Endodermal cell (in vitro differentiated cells): ENCODE measurements around the gene FKBP2. TPM values are rescaled to one million over a fixed set of nuclear protein-coding genes. Genes with fewer than 3 reads are reported as not detected.

Experiments
- DNase-seq: peaks from one replicate; pipeline ENCODE4 v3.0.0-alpha.2; 2017
- H3K27ac ChIP-seq: 2 replicates; pipeline ENCODE4 v1.5.1; 2013; ENCODE audit warnings: mild to moderate bottlenecking, low read depth, low read length, moderate library complexity
- H3K27me3 ChIP-seq: 2 replicates; pipeline ENCODE4 v1.6.1; 2013; ENCODE audit warnings: mild to moderate bottlenecking, low read length, moderate library complexity; ENCODE audit not compliant: insufficient read depth, control insufficient read depth, poor library complexity, severe bottlenecking
- H3K36me3 ChIP-seq: 2 replicates; pipeline ENCODE4 v1.7.0; 2013; ENCODE audit warnings: mild to moderate bottlenecking, low read length, moderate library complexity; ENCODE audit not compliant: control insufficient read depth, insufficient read depth
- H3K4me1 ChIP-seq: one replicate; pipeline ENCODE4 v1.7.0; 2013; ENCODE audit warnings: low read length; ENCODE audit not compliant: control insufficient read depth, insufficient read depth
- H3K4me3 ChIP-seq: 2 replicates; pipeline ENCODE4 v1.5.1; 2013; ENCODE audit warnings: mild to moderate bottlenecking, low read length, moderate library complexity
- H3K9ac ChIP-seq: 2 replicates; pipeline ENCODE4 v1.6.1; 2013; ENCODE audit warnings: mild to moderate bottlenecking, low read length, moderate library complexity; ENCODE audit not compliant: poor library complexity, severe bottlenecking; ENCODE audit errors: extremely low read depth
- H3K9me3 ChIP-seq: 2 replicates; pipeline ENCODE4 v1.6.1; 2013; ENCODE audit warnings: mild to moderate bottlenecking, low read length, moderate library complexity; ENCODE audit not compliant: control insufficient read depth
- H3K27ac Mint-ChIP-seq: 2 replicates; pipeline ENCODE4 v1.8.0; 2020; ENCODE audit warnings: mixed read lengths
- H3K27me3 Mint-ChIP-seq: 2 replicates; pipeline ENCODE4 v1.8.0; 2021; ENCODE audit warnings: mild to moderate bottlenecking, mixed read lengths; ENCODE audit not compliant: insufficient read depth
- H3K36me3 Mint-ChIP-seq: 2 replicates; pipeline ENCODE4 v1.8.0; 2020; ENCODE audit warnings: low read depth, mixed read lengths
- H3K4me1 Mint-ChIP-seq: 2 replicates; pipeline ENCODE4 v1.8.0; 2020; ENCODE audit warnings: mixed read lengths
- H3K4me3 Mint-ChIP-seq: 2 replicates; pipeline ENCODE4 v1.8.0; 2020; ENCODE audit warnings: mild to moderate bottlenecking, moderate library complexity, mixed read lengths
- H3K9me3 Mint-ChIP-seq: 2 replicates; pipeline ENCODE4 v1.8.0; 2020; ENCODE audit warnings: mild to moderate bottlenecking, mixed read lengths
- WGBS, 2 experiments: methylation state at CpG; one replicate each; pipeline versions ENCODE4 v1.1.5 to v1.1.7; 2013; ENCODE audit warnings: missing lambda C conversion rate in 2 of 2, mixed read lengths in 1 of 2; ENCODE audit not compliant: insufficient coverage in 1 of 2, insufficient read length in 1 of 2; 5-methylcytosine and 5-hydroxymethylcytosine counted together
- total RNA-seq, 2 donors: library from RNA; stranded (reverse); fragmentation: NEBNext Ultra II Directional in 1 of 2; extraction: Animal tissue kit (Norgen Biotek cat#: 25700) in 1 of 2; gene quantifications; 2 replicates in 1 of 2; 3 replicates in 1 of 2; pipeline ENCODE4 v1.2.1, GENCODE V29; 2021
- TF ChIP-seq, protein P1 (sequence below): fragments of 200-600 bp; sonication (generic); conservative IDR thresholded peaks from 2 replicates; pipeline ENCODE4 v1.5.0; 2021; ENCODE audit warnings: antibody characterized with exemption, mild to moderate bottlenecking

The FKBP2 gene
- total RNA-seq, 2 donors from 2014 or later, result 44.6 to 53.7 TPM

DNA sequence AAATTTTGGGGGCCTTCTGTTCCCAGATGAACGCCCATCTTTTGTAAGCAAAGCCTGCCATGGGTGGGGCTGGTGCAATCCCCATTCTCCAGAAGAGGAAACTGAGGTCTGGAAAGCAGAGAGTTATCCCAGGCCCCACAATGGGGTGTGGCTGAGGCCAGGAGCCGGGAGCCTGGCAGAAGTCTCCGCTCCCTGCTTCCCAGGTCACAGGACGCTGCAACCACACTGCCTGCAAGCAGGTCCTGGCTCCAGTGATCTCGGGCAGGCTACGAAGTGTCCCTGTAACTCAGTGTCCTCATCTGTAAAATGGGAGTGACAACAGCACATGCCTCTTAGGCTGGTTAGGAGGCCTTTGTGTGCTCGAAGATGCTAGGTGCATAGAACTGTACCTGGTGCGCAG is 12.1 kb downstream of the FKBP2 start:
- Histone ChIP-seq H3K9ac (no peak overlapping the region), H3K9me3 (no peaks in the 10 kb centered on the region), H3K4me3 (peak overlapping the region; percentile 94), H3K27me3 (no peaks in the 10 kb centered on the region), H3K4me1 (peaks cover 11% of the 10 kb centered on the region), H3K27ac (no peak overlapping the region), H3K36me3 (peaks cover 33% of the 10 kb centered on the region)
- no peaks in the 10 kb centered on the region for H3K27me3 Mint-ChIP-seq
- H3K4me3 Mint-ChIP-seq, result peak overlapping the region; percentile 86
- 89% methylated on average over 7 to 8 of the region's 8 CpGs for WGBS, 2 experiments
- DNase-seq, result no peak
- peaks cover 19% of the 10 kb centered on the region for H3K36me3 Mint-ChIP-seq
- H3K4me1 Mint-ChIP-seq, result peaks cover 25% of the 10 kb centered on the region
- TF ChIP-seq, protein P1, sequence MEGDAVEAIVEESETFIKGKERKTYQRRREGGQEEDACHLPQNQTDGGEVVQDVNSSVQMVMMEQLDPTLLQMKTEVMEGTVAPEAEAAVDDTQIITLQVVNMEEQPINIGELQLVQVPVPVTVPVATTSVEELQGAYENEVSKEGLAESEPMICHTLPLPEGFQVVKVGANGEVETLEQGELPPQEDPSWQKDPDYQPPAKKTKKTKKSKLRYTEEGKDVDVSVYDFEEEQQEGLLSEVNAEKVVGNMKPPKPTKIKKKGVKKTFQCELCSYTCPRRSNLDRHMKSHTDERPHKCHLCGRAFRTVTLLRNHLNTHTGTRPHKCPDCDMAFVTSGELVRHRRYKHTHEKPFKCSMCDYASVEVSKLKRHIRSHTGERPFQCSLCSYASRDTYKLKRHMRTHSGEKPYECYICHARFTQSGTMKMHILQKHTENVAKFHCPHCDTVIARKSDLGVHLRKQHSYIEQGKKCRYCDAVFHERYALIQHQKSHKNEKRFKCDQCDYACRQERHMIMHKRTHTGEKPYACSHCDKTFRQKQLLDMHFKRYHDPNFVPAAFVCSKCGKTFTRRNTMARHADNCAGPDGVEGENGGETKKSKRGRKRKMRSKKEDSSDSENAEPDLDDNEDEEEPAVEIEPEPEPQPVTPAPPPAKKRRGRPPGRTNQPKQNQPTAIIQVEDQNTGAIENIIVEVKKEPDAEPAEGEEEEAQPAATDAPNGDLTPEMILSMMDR, result no peak
- H3K9me3 Mint-ChIP-seq, result no peaks in the 10 kb centered on the region
- no peak overlapping the region for H3K27ac Mint-ChIP-seq

DNA sequence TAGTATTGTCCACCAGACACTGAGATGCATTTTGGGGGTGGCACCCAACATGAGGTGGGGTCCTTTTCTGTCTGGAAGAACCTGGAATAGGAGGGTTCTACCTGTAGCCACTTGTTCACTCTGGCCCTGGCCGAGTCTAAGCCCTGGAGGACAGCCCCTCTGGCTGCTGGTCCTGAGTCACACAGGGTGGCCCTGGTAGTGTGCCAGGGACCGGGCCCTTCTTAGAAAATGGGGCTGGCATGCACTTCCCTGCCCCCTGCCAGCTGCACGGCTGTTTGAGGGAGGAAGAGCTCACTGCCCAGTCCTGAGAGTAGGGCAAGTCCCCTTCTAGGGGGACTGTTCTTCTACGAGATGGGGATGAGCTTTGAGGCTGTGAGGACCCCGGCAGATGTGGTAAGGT is 12.6 kb downstream of the FKBP2 start:
- no peaks in the 10 kb centered on the region for H3K27me3 ChIP-seq
- Mint-ChIP-seq H3K4me1 (peaks cover 21% of the 10 kb centered on the region), H3K27ac (peak overlapping the region; percentile 38)

DNA sequence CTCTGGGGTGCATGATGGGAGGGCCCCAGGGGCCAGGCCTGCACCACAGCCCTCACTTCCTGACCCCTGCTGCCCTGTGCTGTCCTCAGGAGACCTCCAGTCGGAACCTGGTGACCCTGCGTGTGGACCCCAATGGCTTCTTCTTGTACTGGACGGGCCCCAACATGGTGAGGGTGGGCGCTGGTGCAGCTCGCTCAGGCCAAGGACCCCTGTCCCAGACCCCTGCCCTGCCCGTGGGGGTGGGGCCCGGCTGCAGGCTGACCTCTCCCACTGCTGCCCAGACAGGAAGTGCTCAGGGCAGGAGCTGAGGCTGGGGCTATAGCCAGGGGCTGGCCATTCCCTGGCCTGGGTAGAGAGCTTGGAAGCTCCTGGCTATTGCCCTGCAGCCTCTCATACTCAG is 13.4 kb downstream of the FKBP2 start:
- peaks cover 27% of the 10 kb centered on the region for H3K36me3 Mint-ChIP-seq
- no peaks in the 10 kb centered on the region for H3K27me3 ChIP-seq
- peaks cover 3% of the 10 kb centered on the region for H3K4me1 ChIP-seq
- H3K27ac Mint-ChIP-seq, result peak overlapping the region; percentile 38
- no peak overlapping the region for H3K4me3 ChIP-seq
- WGBS, 2 experiments, result 94% methylated on average over 7 of the region's 7 CpGs
- H3K4me1 Mint-ChIP-seq, result peaks cover 14% of the 10 kb centered on the region
- H3K4me3 Mint-ChIP-seq, result no peak overlapping the region
- H3K9ac ChIP-seq, result no peak overlapping the region
- TF ChIP-seq, protein P1, result no peak
- no peaks in the 10 kb centered on the region for H3K9me3 ChIP-seq
- peaks cover 40% of the 10 kb centered on the region for H3K36me3 ChIP-seq
- no peak overlapping the region for H3K27ac ChIP-seq
- no peaks in the 10 kb centered on the region for H3K27me3 Mint-ChIP-seq
- no peaks in the 10 kb centered on the region for H3K9me3 Mint-ChIP-seq
- no peak for DNase-seq

More for the DNA sequence above, 12.6 kb downstream of the FKBP2 start:
- no peak for DNase-seq
- H3K27me3 Mint-ChIP-seq, result no peaks in the 10 kb centered on the region
- peak overlapping the region; percentile 86 for H3K4me3 Mint-ChIP-seq
- no peaks in the 10 kb centered on the region for H3K9me3 Mint-ChIP-seq
- no peak overlapping the region for H3K27ac ChIP-seq
- H3K9ac ChIP-seq, result no peak overlapping the region
- 93 to 100% methylated on average over 4 to 5 of the region's 5 CpGs for WGBS, 2 experiments
- H3K36me3 Mint-ChIP-seq, result peaks cover 22% of the 10 kb centered on the region
- peaks cover 9% of the 10 kb centered on the region for H3K4me1 ChIP-seq
- no peak overlapping the region for H3K4me3 ChIP-seq
- peaks cover 37% of the 10 kb centered on the region for H3K36me3 ChIP-seq
- no peaks in the 10 kb centered on the region for H3K9me3 ChIP-seq
- TF ChIP-seq, protein P1, result no peak
